IMR-90 (cell line): Measurements from ENCODE around the gene CES2. TPM values are rescaled to one million over a fixed set of nuclear protein-coding genes. Genes with fewer than 3 reads are reported as not detected.

ENCODE experiments used
- ATAC-seq: fragments of 200-7000 bp; cut with Tn5 transposase; 2 replicates; pipeline ENCODE4 v1.9.1; 2020; ENCODE audit warnings: low read depth, mild to moderate bottlenecking, moderate library complexity
- BruUV-seq: library from RNA; stranded (reverse); fragments of 400-500 nt; replicated peaks from 2 replicates; lab custom pipeline; 2021; lab: Mats Ljungman, UMichigan
- CTCF ChIA-PET: fragments of 300-600 bp; formaldehyde crosslinking; extraction: SDS; loops from one replicate; lab custom pipeline; 2021; ENCODE audit warnings: antibody characterized with exemption; lab: Yijun Ruan, JAX
- POLR2A ChIA-PET: fragments of 300-600 bp; sonication (Branson Sonifier 250); formaldehyde crosslinking; loops from one replicate; lab custom pipeline; 2022; ENCODE audit warnings: antibody characterized with exemption; ENCODE audit not compliant: unreplicated experiment; lab: Charles Lee
- DNase-seq: peaks from one replicate; pipeline ENCODE4 v3.0.0; 2013
- H2AFZ ChIP-seq: replicated peaks from 2 replicates; pipeline ENCODE3; 2013; ENCODE audit warnings: low read length, mild to moderate bottlenecking; ENCODE audit not compliant: poor library complexity
- H2AK5ac ChIP-seq: 2 replicates; pipeline ENCODE4 v1.6.1; 2013; ENCODE audit warnings: low read depth, low read length, inconsistent platforms
- H2AK9ac ChIP-seq: replicated peaks from 2 replicates; pipeline ENCODE3; 2013; ENCODE audit warnings: mild to moderate bottlenecking, low read depth, low read length, moderate library complexity; ENCODE audit not compliant: poor library complexity
- H2BK120ac ChIP-seq: 2 replicates; pipeline ENCODE4 v1.6.1; 2013; ENCODE audit warnings: low read depth, low read length, inconsistent platforms
- H2BK15ac ChIP-seq: 3 replicates; pipeline ENCODE4 v1.6.1; 2013; ENCODE audit warnings: low read depth, low read length, inconsistent platforms
- H2BK20ac ChIP-seq: 2 replicates; pipeline ENCODE4 v1.6.1; 2013; ENCODE audit warnings: low read depth, mild to moderate bottlenecking, inconsistent platforms, low read length, moderate library complexity
- H2BK5ac ChIP-seq: 2 replicates; pipeline ENCODE4 v1.6.1; 2013; ENCODE audit warnings: mild to moderate bottlenecking, low read depth, low read length, inconsistent platforms; ENCODE audit not compliant: poor library complexity, severe bottlenecking
- H3K14ac ChIP-seq: replicated peaks from 2 replicates; pipeline ENCODE4 v1.6.1; 2013; ENCODE audit warnings: low read depth, low read length, inconsistent platforms
- H3K18ac ChIP-seq: 2 replicates; pipeline ENCODE4 v1.6.1; 2013; ENCODE audit warnings: low read depth, low read length, control low read depth
- H3K23ac ChIP-seq: 2 replicates; pipeline ENCODE4 v1.6.1; 2013; ENCODE audit warnings: low read depth, low read length, inconsistent platforms
- H3K27ac ChIP-seq: 2 replicates; pipeline ENCODE4 v1.5.1; 2013; ENCODE audit warnings: mild to moderate bottlenecking, control low read depth, low read length; ENCODE audit not compliant: insufficient read depth
- H3K27me3 ChIP-seq: 2 replicates; pipeline ENCODE4 v1.6.1; 2013; ENCODE audit warnings: low read length; ENCODE audit not compliant: control insufficient read depth, insufficient read depth
- H3K36me3 ChIP-seq: 2 replicates; pipeline ENCODE4 v1.6.1; 2013; ENCODE audit warnings: low read length, mixed read lengths; ENCODE audit not compliant: control insufficient read depth, insufficient read depth
- H3K4ac ChIP-seq: 2 replicates; pipeline ENCODE4 v1.6.1; 2013; ENCODE audit warnings: low read depth, low read length, inconsistent platforms
- H3K4me1 ChIP-seq: 2 replicates; pipeline ENCODE4 v1.6.1; 2013; ENCODE audit warnings: low read length, mixed read lengths; ENCODE audit not compliant: control insufficient read depth, insufficient read depth
- H3K4me2 ChIP-seq: 2 replicates; pipeline ENCODE4 v1.6.1; 2013; ENCODE audit warnings: low read depth, mild to moderate bottlenecking, control low read depth, low read length, moderate library complexity
- H3K4me3 ChIP-seq: 2 replicates; pipeline ENCODE4 v1.5.1; 2013; ENCODE audit warnings: low read depth, mild to moderate bottlenecking, control low read depth, low read length, moderate library complexity; ENCODE audit not compliant: insufficient read depth
- H3K56ac ChIP-seq: 2 replicates; pipeline ENCODE4 v1.6.1; 2013; ENCODE audit warnings: low read length, inconsistent platforms; ENCODE audit not compliant: insufficient read depth; ENCODE audit errors: extremely low read depth
- H3K79me1 ChIP-seq, 2 experiments: 2 replicates each; pipeline ENCODE4 v1.6.1; 2013; ENCODE audit warnings: low read length in 2 of 2, inconsistent platforms in 1 of 2, low read depth in 1 of 2
- H3K9ac ChIP-seq: 2 replicates; pipeline ENCODE4 v1.6.1; 2013; ENCODE audit warnings: low read depth, low read length, control low read depth
- H3K9me1 ChIP-seq: 2 replicates; pipeline ENCODE4 v1.6.1; 2013; ENCODE audit warnings: low read length, inconsistent platforms; ENCODE audit not compliant: insufficient read depth
- H3K9me3 ChIP-seq: 2 replicates; pipeline ENCODE4 v1.6.1; 2013; ENCODE audit warnings: low read length; ENCODE audit not compliant: control insufficient read depth, insufficient read depth
- H4K20me1 ChIP-seq: 2 replicates; pipeline ENCODE4 v1.6.1; 2013; ENCODE audit warnings: low read length, inconsistent platforms; ENCODE audit not compliant: insufficient read depth
- H4K5ac ChIP-seq: 2 replicates; pipeline ENCODE4 v1.6.1; 2013; ENCODE audit warnings: mild to moderate bottlenecking, low read depth, low read length, control low read depth
- H4K8ac ChIP-seq, 2 experiments: 2 replicates each; pipeline ENCODE4 v1.6.1; 2013; ENCODE audit warnings: low read depth in 2 of 2, low read length in 2 of 2, control low read depth in 1 of 2, inconsistent platforms in 1 of 2
- H4K91ac ChIP-seq: 2 replicates; pipeline ENCODE4 v1.6.1; 2013; ENCODE audit warnings: low read depth, low read length, inconsistent platforms; ENCODE audit not compliant: insufficient read depth
- CEBPB ChIP-seq: IDR thresholded peaks from 2 replicates; pipeline ENCODE4 v1.6.1; 2012; ENCODE audit warnings: low read depth, low read length, improper control_type of control experiment
- CHD1 ChIP-seq: IDR thresholded peaks from 2 replicates; pipeline ENCODE4 v1.6.1; 2012; ENCODE audit warnings: low read depth, low read length, improper control_type of control experiment
- CTCF ChIP-seq: conservative IDR thresholded peaks from 2 replicates; pipeline ENCODE4 v1.5.1; 2012; ENCODE audit warnings: mild to moderate bottlenecking, low read depth, low read length, improper control_type of control experiment
- ELK1 ChIP-seq: fragments of 150-350 bp; IDR thresholded peaks from 2 replicates; pipeline ENCODE4 v1.6.1; 2016; ENCODE audit warnings: low read depth, mild to moderate bottlenecking, low read length, moderate library complexity, borderline replicate concordance
- MAFK ChIP-seq: IDR thresholded peaks from 2 replicates; pipeline ENCODE4 v1.6.1; 2012; ENCODE audit warnings: low read depth, low read length, improper control_type of control experiment
- MAZ ChIP-seq: IDR thresholded peaks from 2 replicates; pipeline ENCODE4 v1.6.1; 2012; ENCODE audit warnings: low read depth, mild to moderate bottlenecking, low read length, improper control_type of control experiment, moderate library complexity, borderline replicate concordance
- POLR2A ChIP-seq: IDR thresholded peaks from 2 replicates; pipeline ENCODE4 v1.6.1; 2012; ENCODE audit warnings: mild to moderate bottlenecking, low read depth, low read length
- RAD21 ChIP-seq: IDR thresholded peaks from 2 replicates; pipeline ENCODE4 v1.6.1; 2012; ENCODE audit warnings: low read length, improper control_type of control experiment
- RCOR1 ChIP-seq: IDR thresholded peaks from 2 replicates; pipeline ENCODE4 v1.6.1; 2012; ENCODE audit warnings: mild to moderate bottlenecking, low read length, improper control_type of control experiment; ENCODE audit not compliant: insufficient replicate concordance
- RFX5 ChIP-seq: IDR thresholded peaks from 2 replicates; pipeline ENCODE4 v1.8.0; 2012; ENCODE audit warnings: low read depth, mild to moderate bottlenecking, low read length, moderate library complexity
- SMC3 ChIP-seq: fragments of 150-350 bp; IDR thresholded peaks from 2 replicates; pipeline ENCODE4 v1.6.1; 2016; ENCODE audit warnings: low read depth, mild to moderate bottlenecking, antibody characterized with exemption, low read length, moderate library complexity
- USF2 ChIP-seq: fragments of 150-350 bp; IDR thresholded peaks from 2 replicates; pipeline ENCODE4 v1.6.1; 2017; ENCODE audit warnings: mild to moderate bottlenecking, antibody characterized with exemption, low read length, low read depth
- WGBS, 2 experiments: methylation state at CpG; one replicate each; pipeline versions ENCODE4 v1.1.5 to v1.1.7; 2013; ENCODE audit warnings: missing lambda C conversion rate in 2 of 2; ENCODE audit not compliant: insufficient read length in 1 of 2; ENCODE audit errors: extremely low coverage in 2 of 2; 5-methylcytosine and 5-hydroxymethylcytosine counted together
- dilution Hi-C: fragments of 300-500 bp; cut with HindIII; formaldehyde crosslinking; loops from one replicate; pipeline ENCODE4 v1.14.3; 2018; ENCODE audit warnings: low sequenced_read_pairs; ENCODE audit not compliant: unreplicated experiment
- in situ Hi-C: fragments of 300-500 bp; cut with MboI; formaldehyde crosslinking; loops from 3 replicates; pipeline ENCODE4 v1.14.3; 2019; ENCODE audit warnings: low sequenced_read_pairs, inconsistent platforms, mixed read lengths
- intact Hi-C: fragments of 100-400 bp; cut with micrococcal nuclease; formaldehyde crosslinking; loops from 2 replicates; pipeline ENCODE4 v1.10.0; 2022
- polyA plus RNA-seq, 3 experiments: library from polyadenylated mRNA; depleted of rRNA; stranded (reverse); fragments of >200 nt; gene quantifications; 2 replicates each; pipeline ENCODE4 v1.2.3, GENCODE V29; 2012; ENCODE audit warnings: low replicate concordance in 1 of 3
- total RNA-seq: library from RNA; depleted of rRNA; stranded (reverse); fragments of >200 nt; gene quantifications from 2 replicates; pipeline ENCODE4 v1.2.3, GENCODE V29; 2012

The CES2 gene
- total and polyA plus RNA-seq, 2 of the 4 experiments (the other 2 are of a cell fraction) = 15.1 to 23.2 TPM

- Histone ChIP-seq H2AK5ac (no peak overlapping the region), H3K9ac (no peak overlapping the region), H2AK9ac (peak overlapping the region; percentile 71), H3K79me1 (no peaks in the 10 kb centered on the region), H3K4me3 (peak overlapping the region; percentile 56), H4K8ac (no peak overlapping the region), H3K4me1 (peaks cover 6% of the 10 kb centered on the region), H3K18ac (no peak overlapping the region), H4K91ac (no peak overlapping the region), H3K14ac (no peak overlapping the region), H3K9me1 (no peaks in the 10 kb centered on the region), H2BK120ac (no peak overlapping the region), H2BK15ac (no peak overlapping the region), H2AFZ (peak overlapping the region; percentile 89), H2BK5ac (no peak overlapping the region), H4K20me1 (no peaks in the 10 kb centered on the region), H3K23ac (no peak overlapping the region), H3K4me2 (peak overlapping the region; percentile 98), H3K27me3 (peaks cover 16% of the 10 kb centered on the region; the same call in 1 of the 2 replicates), H3K4ac (no peak overlapping the region), H3K36me3 (peaks cover 15% of the 10 kb centered on the region; the same call in 1 of the 2 replicates), H2BK20ac (no peak overlapping the region), H4K5ac (no peak overlapping the region), H3K56ac (no peak overlapping the region), H3K27ac (no peak overlapping the region), H3K9me3 (peaks cover 2% of the 10 kb centered on the region; the same call in 1 of the 2 replicates)
- no TSS peak for BruUV-seq
- POLR2A ChIA-PET = no interaction called here
- dilution Hi-C loops (no loop called here), in situ Hi-C loops (no loop called here), intact Hi-C loops (loop anchor here (1.0 kb wide), 2 partner anchors 52 to 238 kb away; no protein-coding TSS in a partner anchor)
- DNase-seq (peak; percentile 82), ATAC-seq (peak; percentile 88)
- TF ChIP-seq RFX5 (no peak), USF2 (no peak), RCOR1 (no peak), CEBPB (peak; percentile 1; the same call in 1 of the 2 replicates), RAD21 (peak; percentile 73), POLR2A (no peak), SMC3 (peak; percentile 69), ELK1 (no peak), CTCF (peak; percentile 82), MAZ (no peak), MAFK (no peak), CHD1 (no peak)
- CTCF ChIA-PET = interaction anchor here (0.6 to 1.3 kb wide), 4 partner anchors 14 to 192 kb away, joined by 3 to 4 read pairs (median 3); partner anchors contain the start of gene CES3
- 2% methylated on average over 8 of the region's 23 CpGs; no CpG with 5 or more reads in 1 of the 2 experiments for WGBS, 2 experiments
Measured at GRCh38 chr16:66947302-66948065, 12.2 kb downstream of the CES2 start.
